HG03159 (cell line): Measurements from ENCODE around the gene METTL22.

Experiments used
- ATAC-seq: cut with Tn5 transposase; IDR thresholded peaks from one replicate; pipeline ENCODE4 v1.9.1; 2021; ENCODE audit warnings: mild to moderate bottlenecking, moderate library complexity; ENCODE audit not compliant: unreplicated experiment

Gene METTL22

GRCh38 chr16:8686879-8687278 is 65.4 kb downstream of the METTL22 start:
- no peak for ATAC-seq

DNA sequence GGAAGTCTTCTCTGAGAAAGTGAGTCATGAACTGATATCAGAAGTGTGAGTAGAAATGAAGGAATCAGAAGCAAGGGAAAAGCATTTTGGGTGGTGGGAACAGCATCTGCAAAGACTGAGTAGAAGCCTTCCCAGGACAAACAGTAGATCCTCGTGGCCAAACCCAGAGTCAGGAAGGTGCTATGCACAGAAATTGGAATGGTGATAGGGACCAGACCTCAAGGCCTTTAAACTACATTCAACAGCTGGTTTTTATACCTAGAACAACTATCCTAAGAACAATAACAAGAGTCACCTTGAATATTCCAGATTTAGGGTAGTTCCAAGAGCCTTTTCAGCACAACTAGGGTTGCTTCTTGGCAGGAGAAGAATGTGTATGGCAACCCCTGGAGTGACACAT is 68.2 kb downstream of the METTL22 start:
- ATAC-seq: no peak

DNA sequence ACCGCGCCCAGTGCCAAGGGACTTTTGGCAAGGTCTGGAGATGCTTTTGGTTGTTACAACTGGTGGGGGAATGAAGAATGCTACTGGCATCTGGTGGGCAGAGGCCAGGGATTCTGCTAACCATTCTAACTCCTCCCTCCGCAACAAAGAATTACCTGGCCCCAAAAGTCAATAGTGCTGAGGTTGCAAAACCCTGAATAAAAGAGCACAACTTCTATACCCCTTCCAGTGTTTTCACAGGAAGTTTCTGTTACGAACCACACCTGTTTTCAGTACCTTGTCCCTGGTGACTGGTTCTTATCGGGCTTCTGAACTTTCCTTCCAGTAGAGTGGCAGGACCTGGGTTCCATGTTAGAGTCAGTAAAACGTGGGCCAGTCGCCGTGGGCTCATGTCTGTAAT is 70.2 kb downstream of the METTL22 start:
- no peak for ATAC-seq

DNA sequence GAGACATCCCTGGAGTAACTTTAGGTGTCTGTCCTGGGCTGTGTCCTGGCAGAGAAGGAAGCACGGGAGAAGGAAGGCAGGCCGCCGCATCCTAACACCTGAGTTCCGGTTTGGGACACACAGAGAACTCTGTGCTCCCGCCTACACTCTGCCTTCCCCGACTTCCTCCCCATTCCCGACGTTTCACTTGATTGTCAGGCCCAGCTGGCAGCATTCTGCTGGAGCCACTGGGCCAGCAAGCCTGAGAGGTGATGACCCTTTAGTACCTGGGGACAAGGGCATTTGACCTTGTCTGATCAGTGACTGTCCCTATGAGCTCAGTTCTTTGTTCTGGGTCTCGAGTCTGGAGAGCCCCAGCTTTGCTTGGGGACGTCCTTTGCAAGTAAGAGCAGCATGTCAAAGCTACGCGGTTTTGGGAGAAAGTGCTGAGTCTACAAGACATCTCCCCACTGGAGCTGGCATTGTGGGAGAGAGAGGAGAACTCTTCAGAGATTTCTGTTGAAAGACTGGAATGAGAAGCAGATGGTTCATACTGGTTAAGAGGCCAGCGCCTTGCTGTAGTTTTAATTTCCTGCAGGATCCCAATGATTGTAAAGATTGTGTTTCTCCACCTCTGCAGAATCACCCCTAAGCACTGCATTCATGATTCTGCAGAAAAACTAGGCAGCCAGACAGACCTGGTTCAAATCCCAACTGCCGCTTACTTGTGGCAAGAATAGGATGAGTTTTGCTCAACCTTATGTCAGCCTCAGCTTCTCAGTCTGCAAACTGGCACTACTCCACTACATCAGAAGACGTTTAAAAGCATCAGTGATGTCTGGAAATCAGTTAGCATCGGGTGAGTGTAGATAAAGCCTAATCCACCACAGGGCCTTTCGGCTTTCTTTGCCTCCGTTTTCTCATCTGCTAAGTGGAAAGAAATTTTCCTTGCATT is 73.6 kb downstream of the METTL22 start:
- ATAC-seq: no peak

- ATAC-seq: no peak
Measured at GRCh38 chr16:8696880-8697279, 75.4 kb downstream of the METTL22 start.

DNA sequence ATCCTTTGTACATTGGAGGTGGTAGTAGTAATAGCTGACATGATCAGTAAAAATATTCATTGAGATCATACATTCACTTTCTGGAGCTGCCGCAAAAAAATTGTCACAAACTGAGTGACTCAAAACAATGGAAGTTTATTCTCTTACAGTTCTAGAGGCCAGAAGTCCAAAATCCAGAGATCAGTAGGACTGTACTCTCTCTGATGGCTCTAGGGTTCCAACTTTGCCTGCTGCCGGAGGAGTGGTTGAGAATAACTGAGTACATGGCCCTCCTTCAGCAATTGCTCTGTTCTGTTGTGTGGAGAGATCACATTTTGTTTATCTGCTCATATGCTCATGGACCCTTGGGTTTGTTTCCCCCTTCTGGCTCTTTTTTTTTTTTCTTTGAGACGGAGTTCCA is 76.5 kb downstream of the METTL22 start:
- no peak for ATAC-seq
